ENCODE data around the gene LHX5. TPM values are rescaled to one million over a fixed set of nuclear protein-coding genes. Genes with fewer than 3 reads are reported as not detected.

Gene LHX5
- total RNA-seq, 2 donors from 2014 or later, result not detected

DNA sequence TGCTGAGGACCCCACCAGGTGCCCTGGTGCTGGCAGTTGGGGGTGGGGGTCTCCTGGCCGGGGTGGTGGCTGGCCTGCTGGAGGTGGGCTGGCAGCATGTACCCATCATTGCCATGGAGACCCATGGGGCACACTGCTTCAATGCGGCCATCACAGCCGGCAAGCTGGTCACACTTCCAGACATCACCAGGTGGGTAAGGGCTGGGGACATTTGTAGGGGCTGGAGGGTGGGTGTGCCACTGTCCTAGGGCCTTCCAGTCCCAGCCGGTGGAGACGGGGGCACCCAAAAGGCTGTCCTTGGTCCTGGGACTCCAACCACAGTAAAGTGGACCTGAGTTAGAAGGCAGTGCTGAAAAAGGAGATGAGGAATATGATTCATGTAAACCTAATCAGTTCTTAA lies 36.3 kb downstream of the LHX5 start:
- no peak for DNase-seq (ENCODE audit: low spot score)
- Histone ChIP-seq H3K27ac (no peak overlapping the region), H3K9me3 (no peaks in the 10 kb centered on the region), H3K4me3 (no peak overlapping the region), H3K4me1 (no peaks in the 10 kb centered on the region), H3K36me3 (no peaks in the 10 kb centered on the region), H3K27me3 (no peaks in the 10 kb centered on the region)
- TF ChIP-seq, protein P1, sequence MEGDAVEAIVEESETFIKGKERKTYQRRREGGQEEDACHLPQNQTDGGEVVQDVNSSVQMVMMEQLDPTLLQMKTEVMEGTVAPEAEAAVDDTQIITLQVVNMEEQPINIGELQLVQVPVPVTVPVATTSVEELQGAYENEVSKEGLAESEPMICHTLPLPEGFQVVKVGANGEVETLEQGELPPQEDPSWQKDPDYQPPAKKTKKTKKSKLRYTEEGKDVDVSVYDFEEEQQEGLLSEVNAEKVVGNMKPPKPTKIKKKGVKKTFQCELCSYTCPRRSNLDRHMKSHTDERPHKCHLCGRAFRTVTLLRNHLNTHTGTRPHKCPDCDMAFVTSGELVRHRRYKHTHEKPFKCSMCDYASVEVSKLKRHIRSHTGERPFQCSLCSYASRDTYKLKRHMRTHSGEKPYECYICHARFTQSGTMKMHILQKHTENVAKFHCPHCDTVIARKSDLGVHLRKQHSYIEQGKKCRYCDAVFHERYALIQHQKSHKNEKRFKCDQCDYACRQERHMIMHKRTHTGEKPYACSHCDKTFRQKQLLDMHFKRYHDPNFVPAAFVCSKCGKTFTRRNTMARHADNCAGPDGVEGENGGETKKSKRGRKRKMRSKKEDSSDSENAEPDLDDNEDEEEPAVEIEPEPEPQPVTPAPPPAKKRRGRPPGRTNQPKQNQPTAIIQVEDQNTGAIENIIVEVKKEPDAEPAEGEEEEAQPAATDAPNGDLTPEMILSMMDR (IDR thresholded peaks at IDR 0.05), result no peak

DNA sequence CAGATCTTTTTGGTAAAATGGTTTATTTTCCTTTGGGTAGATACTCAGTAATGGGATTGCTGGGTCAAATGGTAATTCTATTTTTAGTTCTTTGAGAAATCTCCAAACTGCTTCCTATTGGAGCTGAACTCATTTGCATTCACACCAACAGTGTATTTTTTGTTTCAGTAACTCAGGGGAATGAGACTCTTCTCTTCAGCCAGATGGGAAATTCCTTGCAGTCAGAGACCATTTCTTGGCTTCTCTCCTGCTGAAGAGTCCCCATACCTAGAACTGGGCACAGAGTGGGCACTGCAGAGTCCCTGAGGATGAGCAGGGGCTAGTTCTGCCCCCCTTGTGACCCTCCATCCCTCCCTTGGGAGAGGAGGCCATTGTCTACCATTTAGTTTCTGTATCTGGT lies 38.7 kb downstream of the LHX5 start:
- Histone ChIP-seq H3K27ac (no peak overlapping the region), H3K27me3 (no peaks in the 10 kb centered on the region), H3K4me1 (no peaks in the 10 kb centered on the region), H3K36me3 (no peaks in the 10 kb centered on the region), H3K9me3 (no peaks in the 10 kb centered on the region), H3K4me3 (no peak overlapping the region)
- no peak for DNase-seq (ENCODE audit: low spot score)
- TF ChIP-seq, protein P1 (IDR thresholded peaks at IDR 0.05), result no peak

DNA sequence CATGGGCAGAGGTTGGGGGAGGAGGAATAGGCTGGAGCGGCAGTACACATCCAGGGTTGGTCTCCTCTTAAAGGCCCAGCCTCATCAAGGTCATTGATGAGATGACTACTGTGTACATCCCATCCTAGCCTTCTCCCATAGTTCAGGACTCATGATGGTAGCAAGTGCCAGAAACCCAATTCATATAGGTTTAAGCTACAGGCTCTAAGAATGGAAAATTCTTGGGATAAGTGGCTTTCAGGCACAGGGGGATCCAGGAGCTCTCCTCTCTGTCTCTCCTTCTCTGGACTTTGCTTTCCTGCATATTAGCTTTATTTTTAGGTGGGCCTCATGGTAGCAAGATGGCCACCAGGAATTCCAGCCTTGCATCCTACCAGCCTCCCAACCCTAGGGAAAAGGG lies 43.2 kb downstream of the LHX5 start:
- Histone ChIP-seq H3K27me3 (no peaks in the 10 kb centered on the region), H3K4me3 (no peak overlapping the region), H3K27ac (no peak overlapping the region), H3K9me3 (no peaks in the 10 kb centered on the region), H3K36me3 (no peaks in the 10 kb centered on the region), H3K4me1 (no peaks in the 10 kb centered on the region)
- DNase-seq (ENCODE audit: low spot score), result no peak
- TF ChIP-seq, protein P1 (IDR thresholded peaks at IDR 0.05), result no peak

DNA sequence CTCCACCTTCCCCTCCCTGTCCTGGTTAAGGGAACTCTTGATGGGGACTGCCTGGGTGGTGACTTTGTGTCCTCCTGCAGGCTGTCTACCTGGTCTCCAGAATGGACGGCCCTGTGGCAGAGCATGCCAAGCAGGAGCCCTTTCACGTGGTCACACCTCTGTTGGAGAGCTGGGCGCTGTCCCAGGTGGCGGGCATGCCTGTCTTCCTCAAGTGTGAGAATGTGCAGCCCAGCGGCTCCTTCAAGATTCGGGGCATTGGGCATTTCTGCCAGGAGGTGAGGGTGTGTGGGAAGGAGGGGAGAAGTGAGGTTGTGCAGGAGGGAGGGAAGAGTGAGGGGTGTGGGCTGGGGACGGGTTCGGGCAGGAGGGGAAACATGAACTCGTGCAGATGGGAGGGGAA lies 43.8 kb downstream of the LHX5 start:
- DNase-seq (ENCODE audit: low spot score), result no peak
- TF ChIP-seq, protein P1 (IDR thresholded peaks at IDR 0.05), result no peak
- no peaks in the 10 kb centered on the region for H3K27me3 ChIP-seq
- peaks cover 0 to 4% of the 10 kb centered on the region in 2 donors for H3K4me1 ChIP-seq
- no peak overlapping the region for H3K4me3 ChIP-seq
- H3K27ac ChIP-seq, result no peak overlapping the region
- no peaks in the 10 kb centered on the region for H3K9me3 ChIP-seq
- no peaks in the 10 kb centered on the region for H3K36me3 ChIP-seq

DNA sequence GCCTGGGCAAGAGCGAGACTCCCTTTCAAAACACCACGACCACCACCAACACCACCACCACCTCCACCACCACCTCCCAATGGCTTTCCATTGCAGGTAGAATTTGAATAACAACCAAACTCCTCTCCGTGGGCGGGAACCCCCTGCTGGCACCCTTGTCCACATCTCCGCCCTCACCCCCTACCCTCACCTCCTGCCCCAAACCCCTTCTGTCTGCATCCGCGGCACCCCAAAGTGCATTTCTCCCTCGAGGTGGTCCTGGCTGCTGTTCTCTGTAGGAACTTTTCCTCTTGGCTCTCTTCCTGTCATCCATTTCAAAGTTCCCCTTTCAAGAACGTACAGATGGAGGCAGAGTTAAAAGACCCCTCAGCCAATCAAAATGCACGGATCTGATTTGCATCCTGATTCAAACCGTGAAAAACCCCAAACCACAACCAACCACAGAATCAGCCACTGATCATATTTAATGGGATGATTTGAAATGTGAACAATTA lies 45.7 kb downstream of the LHX5 start:
- H3K27me3 ChIP-seq, result no peaks in the 10 kb centered on the region
- H3K27ac ChIP-seq, result no peak overlapping the region
- TF ChIP-seq, protein P1 (IDR thresholded peaks at IDR 0.05), result no peak

More for the DNA sequence above, 45.7 kb downstream of the LHX5 start:
- no peak overlapping the region for H3K4me3 ChIP-seq
- H3K36me3 ChIP-seq, result no peaks in the 10 kb centered on the region
- no peak for DNase-seq (ENCODE audit: low spot score)
- H3K4me1 ChIP-seq, result peaks cover 0 to 16% of the 10 kb centered on the region in 2 donors
- no peaks in the 10 kb centered on the region for H3K9me3 ChIP-seq

All from right atrium auricular region (tissue), 2 donors.